GM19438 (cell line): ENCODE measurements around the gene RPL28.

Experiments used
- ATAC-seq: cut with Tn5 transposase; IDR thresholded peaks from one replicate; pipeline ENCODE4 v1.9.1; 2021; ENCODE audit warnings: low read depth; ENCODE audit not compliant: unreplicated experiment

The RPL28 gene

DNA sequence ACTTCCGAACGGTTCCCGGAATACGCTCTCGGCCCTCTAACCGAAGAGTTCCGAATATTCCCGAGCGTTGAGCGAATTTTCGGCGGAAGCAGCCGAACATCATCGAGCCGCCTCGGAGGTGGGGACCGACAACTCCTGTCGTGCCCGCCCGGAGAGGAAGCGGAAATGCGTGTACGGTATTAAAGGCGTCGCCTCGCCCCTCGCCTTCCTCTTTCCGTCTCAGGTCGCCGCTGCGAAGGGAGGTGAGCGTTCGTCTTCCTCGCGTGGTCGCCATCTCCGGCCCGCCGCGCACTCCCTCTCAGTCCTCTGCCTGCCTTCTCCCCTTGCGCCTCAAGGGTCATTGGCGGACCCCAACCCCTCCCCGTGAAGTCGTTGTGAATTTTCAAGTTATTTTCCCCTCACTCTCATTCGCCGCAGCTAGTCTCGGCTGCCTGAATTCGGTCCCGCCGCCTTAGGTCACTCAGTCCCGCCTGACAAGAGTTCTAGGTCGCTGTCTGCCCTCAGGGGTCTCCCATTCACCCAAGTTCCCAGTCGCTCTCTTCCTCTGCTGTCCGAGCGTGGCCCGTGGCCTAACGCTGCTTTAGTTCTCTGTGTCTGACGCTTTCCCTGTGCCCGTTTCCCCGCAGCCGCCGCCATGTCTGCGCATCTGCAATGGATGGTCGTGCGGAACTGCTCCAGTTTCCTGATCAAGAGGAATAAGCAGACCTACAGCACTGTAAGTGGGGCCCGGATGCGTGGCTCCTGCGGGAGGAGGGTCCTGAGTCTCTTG, at the start of gene RPL28:
Gene RPL28 (plus strand): TSS at position 209 of the 769 bp plus-strand sequence. CDS start 426 bp downstream, at position 635.
- ATAC-seq = peak; percentile 72

DNA sequence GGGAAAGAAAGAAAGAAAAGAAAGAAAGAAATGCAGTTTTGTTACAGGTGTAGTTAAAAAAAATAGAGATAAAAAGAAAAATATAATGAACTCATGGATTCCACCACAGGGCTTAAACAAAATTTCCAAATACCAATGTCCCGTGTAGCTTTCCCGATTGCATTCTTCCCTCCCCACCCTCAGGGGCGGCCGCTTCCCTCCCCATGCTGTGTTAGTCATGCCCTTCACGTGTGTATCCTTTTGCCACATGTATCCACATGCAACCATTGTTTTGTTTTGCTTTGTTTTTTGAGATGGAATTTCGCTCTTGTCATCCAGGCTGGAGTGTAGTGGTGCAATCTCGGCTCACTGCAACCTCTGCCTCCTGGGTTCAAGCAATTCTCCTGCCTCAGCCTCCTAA, 49.6 kb upstream of the RPL28 start:
- no peak for ATAC-seq

DNA sequence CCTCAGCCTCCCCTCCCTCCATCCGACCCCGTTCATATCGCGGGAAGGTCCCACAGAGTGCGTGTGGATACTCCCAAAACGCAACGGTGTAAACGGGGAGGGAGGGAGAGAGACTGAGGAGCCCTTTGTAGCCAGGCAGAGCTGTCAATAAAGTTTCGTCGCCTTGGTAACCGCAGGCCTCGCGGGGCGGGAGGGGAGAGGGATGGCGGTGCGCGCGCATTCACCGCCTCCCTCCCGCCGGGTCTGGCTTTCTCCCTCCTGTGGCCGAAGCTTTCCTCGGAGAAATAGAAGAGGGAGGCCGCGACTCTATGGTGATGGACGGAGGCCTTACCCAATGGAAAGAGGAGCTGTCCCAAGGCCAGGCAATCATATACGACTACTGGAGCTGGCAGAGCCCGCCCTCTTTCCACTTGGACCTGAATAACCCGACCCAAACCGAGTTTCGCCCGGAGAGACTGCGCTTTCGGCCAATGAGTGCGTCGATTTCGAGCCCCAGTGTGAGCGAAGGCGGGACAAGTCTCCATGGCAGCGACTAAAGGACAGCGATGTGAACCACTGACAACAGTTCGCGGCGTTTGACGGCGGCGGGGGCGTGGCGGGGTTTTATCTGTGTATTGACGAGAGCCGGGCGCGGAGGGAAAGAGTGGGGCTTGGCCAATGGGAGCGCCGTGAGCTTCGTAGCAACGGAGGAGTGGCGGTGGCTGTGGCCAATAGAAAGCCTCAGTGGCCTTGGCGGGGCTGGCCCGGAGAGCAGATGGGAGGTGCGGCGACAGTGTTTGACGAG, 46.4 kb upstream of the RPL28 start, which contains the start of gene KMT5C:
Gene KMT5C (plus strand): TSS at position 772 of the 784 bp plus-strand sequence. CDS start 2,061 bp downstream, outside the sequence.
- ATAC-seq = peak; percentile 82

DNA sequence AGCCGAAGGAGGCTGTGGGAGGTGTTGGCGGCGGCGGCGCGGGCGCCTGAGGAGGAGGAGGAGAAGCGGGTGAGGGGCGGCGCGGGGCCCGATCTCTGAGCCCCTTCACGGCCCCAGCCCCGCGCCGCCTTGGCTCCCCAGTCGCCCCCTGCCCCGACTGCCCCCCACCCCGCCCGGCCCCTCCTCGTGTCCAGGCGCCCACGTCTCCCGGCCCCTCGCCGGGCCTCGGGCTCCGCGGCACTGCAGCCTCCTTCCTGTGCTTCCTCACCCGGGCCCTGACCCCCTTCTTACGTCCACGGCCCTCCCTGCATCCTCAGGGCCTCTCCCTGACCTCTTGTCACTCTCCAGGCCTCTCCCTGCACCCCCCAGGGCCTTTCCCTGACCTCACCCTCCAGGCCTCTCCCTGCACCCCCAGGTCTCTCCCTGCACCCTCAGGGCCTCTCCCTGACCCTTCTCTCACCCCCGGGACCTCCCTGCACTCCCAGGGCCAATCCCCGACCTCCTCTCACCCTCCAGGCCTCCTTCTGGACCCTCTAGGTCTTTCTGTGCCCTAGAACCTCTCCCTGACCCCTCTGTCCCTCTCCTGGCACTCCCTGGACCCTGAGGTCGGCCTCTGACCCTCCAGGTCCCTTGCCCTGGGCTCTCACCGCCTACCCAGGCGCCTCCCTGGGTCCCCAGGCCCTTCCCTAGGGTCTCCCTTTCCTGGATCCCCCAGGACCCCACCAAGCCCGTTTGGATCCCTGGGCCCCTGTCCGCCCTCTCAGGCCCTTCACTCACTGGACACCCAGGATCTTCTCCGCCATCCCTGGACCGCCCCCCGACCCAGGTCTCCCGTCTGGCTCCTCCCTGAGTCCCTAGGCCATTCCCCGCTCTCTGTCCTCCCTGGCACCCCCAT, 45.6 kb upstream of the RPL28 start:
- no peak for ATAC-seq

GRCh38 chr19:55340784-55341147, 45.0 kb upstream of the RPL28 start:
- ATAC-seq = no peak

DNA sequence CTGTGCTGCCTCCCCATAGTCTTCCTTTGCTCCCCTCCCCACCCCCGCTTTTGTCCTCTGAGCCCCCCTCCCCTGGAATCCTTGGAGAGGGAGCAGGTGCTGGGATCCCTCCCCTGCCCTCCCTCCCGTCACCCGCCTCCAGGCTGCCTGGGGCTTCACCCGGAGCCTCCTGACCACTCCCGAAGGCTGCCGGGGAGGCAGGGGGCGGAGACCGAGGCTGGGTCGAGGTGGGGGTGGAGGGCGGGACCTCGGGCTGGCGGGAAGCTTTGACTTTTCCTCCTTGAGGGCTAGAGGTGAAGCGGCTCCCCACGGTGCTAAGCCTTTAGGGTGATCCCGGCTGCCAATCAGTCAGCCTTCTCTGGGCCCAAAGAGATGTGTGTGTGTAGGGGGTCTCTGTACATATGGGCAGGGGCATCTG, 44.6 kb upstream of the RPL28 start:
- no peak for ATAC-seq

DNA sequence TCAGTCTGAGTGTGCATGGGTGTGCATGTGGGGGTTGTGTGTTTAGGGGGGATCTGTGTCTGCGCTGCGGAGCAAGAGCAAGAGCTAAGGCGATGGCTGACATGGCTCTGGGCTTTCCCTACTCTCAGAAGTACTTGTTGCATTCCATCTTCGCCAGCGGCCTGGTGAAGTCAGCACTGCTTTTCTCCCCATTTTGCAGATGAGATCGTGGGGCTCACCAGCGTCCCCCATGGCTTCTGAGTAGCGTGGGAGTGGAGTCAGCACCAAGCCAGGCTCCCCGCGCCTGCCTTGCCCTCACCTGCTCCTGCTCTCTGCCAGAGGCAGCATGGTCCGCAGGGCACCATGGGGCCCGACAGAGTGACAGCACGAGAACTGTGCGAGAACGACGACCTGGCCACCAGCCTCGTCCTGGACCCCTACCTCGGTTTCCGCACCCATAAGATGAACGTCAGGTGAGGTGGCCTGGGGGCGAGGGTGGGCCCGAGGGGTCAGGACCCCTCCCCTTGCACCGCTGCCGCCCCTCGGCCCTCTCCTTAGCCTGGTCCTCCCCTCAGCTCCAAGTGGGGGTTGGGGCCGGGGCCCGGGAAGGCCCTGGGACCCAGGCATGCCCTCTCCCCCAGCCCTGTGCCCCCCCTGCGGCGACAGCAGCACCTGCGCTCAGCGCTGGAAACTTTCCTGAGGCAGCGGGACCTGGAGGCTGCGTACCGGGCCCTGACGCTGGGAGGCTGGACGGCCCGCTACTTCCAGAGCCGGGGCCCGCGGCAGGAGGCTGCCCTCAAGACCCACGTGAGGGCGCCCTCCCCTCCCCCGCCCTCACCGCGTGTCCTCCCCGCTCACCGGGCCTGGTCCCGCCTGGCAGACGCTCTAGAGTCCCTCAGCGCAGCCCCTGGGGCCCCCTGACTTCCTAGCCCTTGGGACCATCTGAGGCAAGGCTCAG, 43.9 kb upstream of the RPL28 start:
- ATAC-seq = no peak

- no peak for ATAC-seq
Observed at GRCh38 chr19:55344444-55344843, 41.3 kb upstream of the RPL28 start.

- ATAC-seq = no peak
Observed at GRCh38 chr19:55345101-55345817, 40.5 kb upstream of the RPL28 start.

DNA sequence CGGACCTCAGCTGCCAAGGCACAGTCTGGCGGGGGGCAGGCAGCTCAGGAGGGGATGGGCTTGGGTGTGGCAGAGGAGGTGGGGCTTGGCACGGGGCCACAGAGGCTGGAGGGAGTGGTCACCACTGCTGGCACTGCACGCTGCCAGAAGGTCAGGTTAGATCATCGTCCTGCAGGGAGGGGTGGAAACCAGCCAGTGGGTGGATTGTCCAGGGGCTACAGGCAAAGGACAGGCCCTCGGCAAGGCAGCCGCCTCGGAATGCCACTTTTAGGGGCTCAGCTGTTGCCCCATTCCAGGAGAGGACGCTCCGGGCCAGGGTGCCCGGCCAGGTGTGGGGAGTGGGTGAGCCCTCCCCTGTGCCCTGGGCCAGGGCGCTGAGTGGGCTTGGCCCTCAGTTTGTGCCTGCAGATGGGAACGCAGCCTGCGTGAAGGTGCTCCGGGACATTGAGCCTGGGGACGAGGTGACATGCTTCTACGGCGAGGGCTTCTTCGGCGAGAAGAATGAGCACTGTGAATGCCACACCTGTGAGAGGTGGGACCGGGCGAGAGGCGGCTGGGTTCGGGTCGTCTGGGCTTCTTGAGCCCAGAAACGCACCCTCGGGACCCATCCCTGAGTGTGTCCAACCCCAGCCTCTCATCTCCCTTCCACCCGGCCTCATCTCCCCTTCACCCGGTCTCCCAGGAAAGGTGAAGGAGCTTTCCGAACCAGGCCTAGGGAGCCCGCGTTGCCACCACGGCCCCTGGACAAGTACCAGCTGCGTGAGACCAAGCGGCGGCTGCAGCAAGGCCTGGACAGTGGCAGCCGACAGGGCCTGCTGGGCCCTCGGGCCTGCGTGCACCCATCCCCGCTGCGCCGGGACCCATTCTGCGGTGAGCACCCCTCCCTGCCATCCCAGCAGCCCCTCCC, 39.7 kb upstream of the RPL28 start:
- ATAC-seq = no peak

DNA sequence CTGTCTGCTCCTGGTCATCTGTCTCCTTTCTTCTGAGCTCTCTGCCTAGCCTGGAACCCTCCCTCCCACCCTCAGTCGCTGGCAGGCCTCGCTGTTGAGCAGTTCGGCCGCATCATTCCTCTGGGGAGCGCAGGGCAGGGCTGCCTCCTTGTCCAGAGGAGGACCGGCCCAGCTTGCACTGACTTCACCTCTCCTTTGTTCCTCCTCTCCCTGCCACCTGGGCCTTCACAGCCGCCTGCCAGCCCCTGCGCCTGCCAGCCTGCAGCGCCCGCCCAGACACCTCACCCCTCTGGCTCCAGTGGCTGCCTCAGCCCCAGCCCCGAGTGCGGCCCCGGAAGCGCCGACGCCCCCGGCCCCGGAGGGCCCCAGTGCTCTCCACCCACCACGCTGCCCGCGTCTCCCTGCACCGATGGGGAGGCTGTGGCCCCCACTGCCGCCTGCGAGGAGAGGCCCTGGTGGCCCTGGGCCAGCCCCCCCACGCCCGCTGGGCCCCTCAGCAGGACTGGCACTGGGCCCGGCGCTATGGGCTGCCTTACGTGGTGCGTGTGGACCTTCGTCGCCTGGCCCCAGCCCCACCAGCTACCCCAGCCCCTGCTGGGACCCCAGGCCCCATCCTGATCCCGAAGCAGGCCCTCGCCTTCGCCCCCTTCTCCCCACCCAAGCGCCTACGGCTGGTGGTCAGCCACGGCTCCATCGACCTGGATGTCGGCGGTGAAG, 38.8 kb upstream of the RPL28 start:
- no peak for ATAC-seq

DNA sequence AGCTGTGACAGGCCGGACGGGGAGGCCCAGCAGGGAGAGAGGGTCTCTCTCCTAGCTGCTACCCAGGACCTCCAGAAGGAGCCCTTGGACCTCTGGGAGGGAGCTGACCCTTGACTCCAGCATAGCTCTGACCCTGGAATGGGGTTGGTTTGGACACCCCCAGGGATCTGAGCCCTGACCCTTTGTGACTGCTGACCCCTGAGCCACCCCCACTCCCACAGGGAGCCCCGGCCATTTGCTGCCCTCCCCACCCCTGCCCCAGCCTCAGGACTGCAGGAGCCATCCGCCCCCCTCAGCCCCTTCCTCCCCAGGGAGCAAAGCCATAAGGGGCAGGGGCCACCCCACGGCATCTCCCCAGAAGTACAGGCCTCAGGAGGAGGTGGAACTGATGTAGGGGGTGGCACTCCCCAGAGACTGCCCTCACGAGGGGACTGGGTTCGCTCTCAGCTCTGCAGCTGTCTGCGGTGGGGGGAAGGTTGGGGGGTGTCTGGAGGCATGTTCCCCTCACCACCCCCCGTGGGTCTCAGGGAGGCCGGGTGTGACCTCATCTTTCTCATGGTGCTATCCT, 38.2 kb upstream of the RPL28 start:
- no peak for ATAC-seq

DNA sequence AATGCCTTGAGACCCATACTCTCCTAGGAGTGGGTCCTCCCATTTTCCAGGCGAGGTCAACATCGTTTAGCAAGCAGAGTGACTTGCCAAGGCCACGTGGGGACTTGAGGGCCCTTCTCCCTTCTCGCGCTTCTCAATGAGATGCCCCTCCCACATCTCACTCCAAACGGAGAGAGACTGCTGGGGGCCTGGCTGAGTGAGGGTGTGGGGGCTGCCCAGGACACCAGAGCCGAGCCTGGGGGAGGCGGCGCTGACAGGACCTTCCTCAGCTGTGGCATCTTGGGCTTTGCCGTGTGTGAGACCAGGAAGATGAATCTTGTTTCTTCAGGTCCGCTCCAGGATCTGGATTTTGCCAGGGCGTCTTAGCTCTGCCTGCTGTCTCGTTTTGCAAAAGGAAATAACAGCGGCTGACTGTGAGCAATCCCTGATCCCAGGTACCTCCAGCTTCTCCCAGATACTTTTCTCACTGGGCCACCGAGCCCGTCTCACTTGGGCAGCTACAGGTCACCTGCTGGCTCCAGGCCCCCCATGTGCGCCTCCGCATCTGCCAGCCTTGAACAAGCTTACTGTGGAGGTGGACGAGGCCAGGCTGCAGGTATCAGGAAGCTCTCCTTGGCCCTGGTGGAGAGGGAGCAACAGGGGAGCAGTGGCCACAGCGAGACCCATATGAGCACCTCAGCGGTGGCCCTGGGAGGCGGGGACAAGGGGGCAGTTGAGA, 37.3 kb upstream of the RPL28 start:
- no peak for ATAC-seq

DNA sequence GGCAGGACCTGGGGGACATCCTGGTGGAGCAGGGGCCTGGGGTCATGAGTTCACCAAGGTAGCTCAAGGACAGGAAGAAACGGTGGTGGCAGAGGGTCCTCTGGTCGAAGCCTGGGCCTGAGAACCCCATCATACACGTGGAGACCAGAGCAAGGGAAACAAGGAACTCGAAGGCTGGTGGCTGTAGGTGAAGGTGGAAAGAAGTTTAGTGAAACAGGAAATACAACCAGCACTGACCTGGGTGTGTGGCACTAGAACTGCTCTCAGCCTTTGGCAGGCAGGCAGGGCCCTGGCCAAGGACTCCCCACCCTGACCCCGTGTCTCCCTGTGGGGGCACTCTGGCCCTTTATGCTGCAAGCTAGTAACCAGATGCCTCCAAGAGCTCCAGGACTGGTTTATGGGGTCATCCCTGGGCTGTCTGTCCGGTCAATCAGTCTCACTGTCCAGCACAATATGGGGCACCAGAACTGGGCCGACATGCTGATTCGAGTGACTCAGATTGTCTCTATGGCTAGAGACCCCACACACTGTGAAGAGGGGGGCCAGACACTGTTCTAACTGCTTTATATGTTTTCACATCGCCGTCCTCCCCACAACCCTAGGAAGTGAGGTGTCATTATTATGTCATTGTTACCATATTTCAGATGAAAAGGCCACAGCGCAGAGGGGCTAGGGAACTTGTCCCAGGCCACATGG, 35.0 kb upstream of the RPL28 start:
- ATAC-seq = no peak

DNA sequence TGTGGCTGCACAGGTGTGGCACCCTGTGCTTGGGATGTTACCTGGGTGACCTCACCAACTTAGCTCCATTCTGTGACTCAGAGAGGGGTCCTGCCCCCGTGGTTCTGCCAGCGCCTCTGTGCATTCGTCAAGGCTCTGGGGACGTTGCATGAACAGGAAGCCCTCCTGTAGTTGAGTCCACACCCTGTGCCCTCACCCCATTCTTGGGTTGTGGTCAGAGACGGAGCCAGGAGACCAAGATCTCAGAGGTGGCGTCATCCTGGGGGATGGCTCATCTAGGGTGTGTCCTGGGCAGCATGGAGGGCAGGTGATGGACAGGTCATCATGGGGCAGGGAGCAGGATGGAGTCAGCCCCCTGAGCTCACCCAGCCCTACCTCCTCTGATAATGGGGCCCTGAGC, 33.7 kb upstream of the RPL28 start:
- ATAC-seq = no peak

DNA sequence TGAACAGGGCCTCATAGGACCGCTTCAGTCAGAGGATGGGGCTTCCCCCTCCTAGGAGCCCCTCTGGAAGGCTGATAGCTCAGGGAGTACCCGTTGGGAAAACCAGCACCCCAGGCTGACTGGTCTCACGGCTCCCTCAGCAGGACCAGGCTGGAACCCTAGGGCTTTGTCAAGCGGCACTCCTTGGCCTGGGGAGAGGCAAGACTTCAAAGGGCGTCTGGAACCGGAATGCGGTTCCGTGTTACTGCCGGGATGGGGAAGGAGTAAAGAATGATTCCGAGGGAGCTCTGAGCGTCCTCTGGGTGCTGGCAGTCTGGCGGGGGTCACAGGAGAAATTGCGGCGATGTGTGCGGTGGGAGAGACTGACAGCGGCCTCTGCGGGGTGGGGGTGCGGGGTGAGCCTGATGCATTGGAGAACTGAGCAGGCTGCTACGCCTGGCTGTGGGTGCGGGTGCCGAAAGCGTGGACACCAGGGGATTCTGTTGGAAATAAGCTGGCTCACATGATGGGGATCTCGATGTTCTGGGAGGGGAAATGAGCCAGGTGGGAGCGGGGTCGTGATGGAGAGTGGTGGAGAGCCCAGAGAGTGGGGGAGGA, 33.1 kb upstream of the RPL28 start:
- no peak for ATAC-seq
